Thyroid gland (tissue), 4 donors: ENCODE data around the gene XYLB. TPM values are rescaled to one million over a fixed set of nuclear protein-coding genes. Genes with fewer than 3 reads are reported as not detected.

ENCODE experiments used
- DNase-seq, 2 donors: peaks; one replicate each; pipeline ENCODE4 v3.0.0-alpha.2; 2019
- H3K27ac ChIP-seq, 3 donors: fragments of 200-600 bp; sonication (generic); 1 replicate in 2 of 3; 2 replicates in 1 of 3; pipeline ENCODE4 v1.5.1; 2016 to 2019; ENCODE audit warnings: mild to moderate bottlenecking in 1 of 3, moderate library complexity in 1 of 3
- H3K27me3 ChIP-seq: fragments of 200-600 bp; sonication (generic); one replicate; pipeline ENCODE4 v1.5.1; 2019
- H3K36me3 ChIP-seq, 2 donors: fragments of 200-600 bp; sonication (generic); one replicate each; pipeline ENCODE4 v1.5.1; 2016 to 2019
- H3K4me1 ChIP-seq, 2 donors: fragments of 200-600 bp; sonication (generic); one replicate each; pipeline ENCODE4 v1.5.1; 2017 to 2019
- H3K4me3 ChIP-seq, 3 donors: fragments of 200-600 bp; sonication (generic); replicated peaks in 1 of 3; 1 replicate in 2 of 3; 2 replicates in 1 of 3; pipeline ENCODE4 v1.5.1; 2016; ENCODE audit warnings: mild to moderate bottlenecking in 1 of 3
- H3K9me3 ChIP-seq: fragments of 200-600 bp; sonication (generic); one replicate; pipeline ENCODE4 v1.5.1; 2017
- POLR2A ChIP-seq, 2 donors: fragments of 450-650 bp; IDR thresholded peaks; one replicate each; pipeline ENCODE4 v1.6.1; 2017; ENCODE audit warnings: antibody characterized with exemption in 2 of 2, mild to moderate bottlenecking in 2 of 2, moderate library complexity in 1 of 2
- WGBS, 2 donors: methylation state at CpG; one replicate each; pipeline ENCODE4 v1.1.5; 2017; 5-methylcytosine and 5-hydroxymethylcytosine counted together
- intact Hi-C: fragments of 100-400 bp; cut with DNase I; formaldehyde crosslinking; loops from one replicate; pipeline ENCODE4 v1.15.1; 2023
- total RNA-seq, 4 donors: library from RNA; depleted of rRNA; stranded (reverse); fragments of >200 nt; gene quantifications; one replicate each; pipeline ENCODE4 v1.2.3, GENCODE V29; 2016
- TF ChIP-seq, protein P1 (sequence below), 6 experiments: fragments of 200-600 bp in 3 of 6; fragments of 450-650 bp in 3 of 6; sonication (generic) in 3 of 6; IDR thresholded peaks; one replicate each; pipeline ENCODE4 v1.5.1; 2016 to 2019; ENCODE audit warnings: antibody characterized with exemption in 6 of 6, mild to moderate bottlenecking in 2 of 6, inconsistent platforms in 1 of 6, moderate library complexity in 1 of 6

Gene XYLB
- total RNA-seq, 4 donors from 2014 or later, result 0.78 to 1.7 (median 1.1) TPM

DNA sequence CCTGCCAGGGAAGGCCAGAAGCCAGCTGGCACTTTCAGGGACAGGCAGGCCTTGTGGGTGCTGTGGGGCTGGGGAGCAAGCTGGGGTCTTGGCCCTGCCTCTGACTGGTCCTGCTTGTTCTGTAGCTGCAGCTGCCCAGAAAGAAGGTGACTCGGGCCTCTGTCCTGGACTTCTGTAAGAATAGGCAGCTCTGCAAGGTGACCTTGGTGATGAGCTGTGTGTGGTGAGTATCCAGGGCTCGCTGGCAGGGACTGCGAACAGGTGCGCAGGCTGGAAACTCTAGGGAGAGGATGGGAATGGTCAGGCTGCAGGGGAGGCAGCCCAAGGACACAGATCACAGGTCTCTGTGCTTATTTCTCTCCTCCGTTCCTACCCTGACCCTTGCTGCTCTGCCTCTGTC lies 33.3 kb upstream of the XYLB start:
- WGBS, 2 donors, result 89 to 91% methylated on average over 4 to 5 of the region's 5 CpGs
- intact Hi-C loops, result no loop called here
- H3K36me3 ChIP-seq, result no peaks in the 10 kb centered on the region
- no peak overlapping the region for H3K27ac ChIP-seq
- no peaks in the 10 kb centered on the region for H3K9me3 ChIP-seq
- H3K4me1 ChIP-seq, result no peaks in the 10 kb centered on the region
- no peak for DNase-seq
- no peak for TF ChIP-seq POLR2A (IDR thresholded peaks at IDR 0.05)
- TF ChIP-seq, protein P1, sequence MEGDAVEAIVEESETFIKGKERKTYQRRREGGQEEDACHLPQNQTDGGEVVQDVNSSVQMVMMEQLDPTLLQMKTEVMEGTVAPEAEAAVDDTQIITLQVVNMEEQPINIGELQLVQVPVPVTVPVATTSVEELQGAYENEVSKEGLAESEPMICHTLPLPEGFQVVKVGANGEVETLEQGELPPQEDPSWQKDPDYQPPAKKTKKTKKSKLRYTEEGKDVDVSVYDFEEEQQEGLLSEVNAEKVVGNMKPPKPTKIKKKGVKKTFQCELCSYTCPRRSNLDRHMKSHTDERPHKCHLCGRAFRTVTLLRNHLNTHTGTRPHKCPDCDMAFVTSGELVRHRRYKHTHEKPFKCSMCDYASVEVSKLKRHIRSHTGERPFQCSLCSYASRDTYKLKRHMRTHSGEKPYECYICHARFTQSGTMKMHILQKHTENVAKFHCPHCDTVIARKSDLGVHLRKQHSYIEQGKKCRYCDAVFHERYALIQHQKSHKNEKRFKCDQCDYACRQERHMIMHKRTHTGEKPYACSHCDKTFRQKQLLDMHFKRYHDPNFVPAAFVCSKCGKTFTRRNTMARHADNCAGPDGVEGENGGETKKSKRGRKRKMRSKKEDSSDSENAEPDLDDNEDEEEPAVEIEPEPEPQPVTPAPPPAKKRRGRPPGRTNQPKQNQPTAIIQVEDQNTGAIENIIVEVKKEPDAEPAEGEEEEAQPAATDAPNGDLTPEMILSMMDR (IDR thresholded peaks at IDR 0.05), result no peak
- H3K27me3 ChIP-seq, result no peaks in the 10 kb centered on the region
- H3K4me3 ChIP-seq, result no peak overlapping the region

DNA sequence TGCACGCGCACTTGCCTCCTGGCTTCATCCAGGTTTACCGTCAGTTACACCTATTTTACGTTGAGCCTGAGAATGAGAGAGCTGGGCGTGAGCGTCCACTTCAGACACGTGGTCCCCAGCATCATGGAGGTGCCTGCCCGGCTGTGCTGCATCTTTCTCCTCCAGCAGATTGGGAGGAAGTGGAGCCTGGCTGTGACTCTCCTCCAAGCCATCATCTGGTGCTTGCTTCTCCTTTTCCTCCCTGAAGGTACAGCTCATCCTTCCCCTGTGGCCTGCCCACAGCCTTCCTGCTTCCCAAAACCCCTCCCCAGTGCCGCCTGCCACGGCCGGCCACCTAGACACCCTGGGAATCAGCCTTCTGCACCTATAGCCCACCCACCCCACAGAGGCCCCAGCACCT lies 32.9 kb upstream of the XYLB start:
- intact Hi-C loops, result no loop called here
- TF ChIP-seq, protein P1 (IDR thresholded peaks at IDR 0.05), result no peak
- 82 to 84% methylated on average over 9 to 11 of the region's 11 CpGs for WGBS, 2 donors
- Histone ChIP-seq H3K27me3 (no peaks in the 10 kb centered on the region), H3K9me3 (no peaks in the 10 kb centered on the region), H3K27ac (no peak overlapping the region), H3K4me1 (no peaks in the 10 kb centered on the region), H3K4me3 (no peak overlapping the region), H3K36me3 (no peaks in the 10 kb centered on the region)
- no peak for DNase-seq

DNA sequence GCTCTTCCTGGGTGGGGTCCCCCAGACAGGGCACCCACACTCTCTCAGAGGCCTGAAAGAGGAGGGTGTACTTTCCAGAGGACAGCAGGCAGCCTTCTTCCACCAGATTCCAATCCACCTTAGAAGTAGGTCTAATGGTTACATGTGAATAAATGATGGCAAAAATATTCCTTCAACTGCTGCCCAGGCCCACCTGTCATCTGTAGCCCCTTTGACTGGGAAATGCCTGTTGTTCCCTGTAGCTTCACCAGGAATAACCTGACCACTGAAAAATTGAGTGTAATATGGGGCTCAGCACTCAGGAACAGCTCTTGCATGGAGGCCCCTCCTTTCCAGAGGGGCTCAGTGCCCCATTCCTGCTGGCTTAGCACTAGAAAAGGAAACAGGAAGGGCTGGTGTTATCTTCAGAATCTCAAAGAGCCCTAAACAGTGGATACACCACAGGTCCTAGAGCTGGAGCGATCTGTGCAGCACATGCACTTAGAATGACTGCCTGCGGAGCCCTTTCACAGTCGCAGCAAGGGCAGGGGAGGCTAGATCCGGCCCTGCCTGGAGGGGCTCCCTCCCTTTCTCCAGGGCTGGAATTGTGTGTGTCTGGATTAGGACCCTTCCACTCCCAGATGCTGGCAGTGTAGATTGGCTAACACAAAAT lies 32.3 kb upstream of the XYLB start:
- Histone ChIP-seq H3K27ac (no peak overlapping the region), H3K9me3 (no peaks in the 10 kb centered on the region), H3K4me1 (no peaks in the 10 kb centered on the region), H3K36me3 (no peaks in the 10 kb centered on the region), H3K27me3 (no peaks in the 10 kb centered on the region), H3K4me3 (no peak overlapping the region)
- intact Hi-C loops, result no loop called here
- DNase-seq, result no peak
- 32 to 44% methylated on average over 4 of the region's 4 CpGs for WGBS, 2 donors
- no peak for TF ChIP-seq POLR2A (IDR thresholded peaks at IDR 0.05)
- TF ChIP-seq, protein P1 (IDR thresholded peaks at IDR 0.05), result no peak

DNA sequence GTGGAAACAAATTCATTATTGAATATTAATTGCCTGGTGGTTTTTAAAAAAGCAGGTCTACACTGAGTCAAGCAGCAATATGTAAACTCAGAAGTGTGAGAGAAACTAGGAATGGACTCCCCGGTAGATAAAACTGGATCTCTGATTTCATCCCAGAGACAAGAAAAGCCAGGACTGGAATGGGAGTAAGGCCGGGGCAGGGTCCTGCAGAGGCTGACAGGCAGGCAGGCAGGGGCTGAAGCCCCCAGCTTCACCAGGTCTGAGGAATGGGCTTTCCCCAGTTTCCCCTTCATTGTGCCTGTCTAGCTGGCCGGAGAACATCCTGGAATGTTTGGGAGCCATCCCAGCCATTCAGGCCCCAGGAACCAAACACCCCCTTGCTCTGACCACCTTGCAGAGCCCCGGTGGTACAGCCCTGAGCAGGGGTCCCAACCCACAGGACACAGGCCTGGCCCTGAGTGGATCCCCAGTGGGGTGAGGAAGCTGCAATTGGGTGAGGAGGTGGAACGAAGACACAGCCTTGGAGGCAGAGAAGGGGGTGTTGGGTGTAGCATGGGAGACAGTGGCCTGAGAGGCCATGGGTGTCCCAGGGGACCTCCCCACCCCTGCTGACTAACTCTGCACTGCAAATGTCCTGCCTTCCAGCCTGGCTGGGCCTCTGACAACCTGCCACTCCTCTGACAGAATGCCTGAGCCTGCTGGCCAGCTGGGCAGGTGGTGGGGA lies 31.7 kb upstream of the XYLB start:
- no peak overlapping the region for H3K27ac ChIP-seq
- no peak for TF ChIP-seq POLR2A (IDR thresholded peaks at IDR 0.05)
- TF ChIP-seq, protein P1 (IDR thresholded peaks at IDR 0.05), result no peak
- intact Hi-C loops, result no loop called here
- no peak for DNase-seq
- H3K27me3 ChIP-seq, result no peaks in the 10 kb centered on the region
- no peaks in the 10 kb centered on the region for H3K4me1 ChIP-seq
- no peaks in the 10 kb centered on the region for H3K9me3 ChIP-seq
- 55 to 77% methylated on average over 4 to 5 of the region's 5 CpGs for WGBS, 2 donors
- H3K36me3 ChIP-seq, result no peaks in the 10 kb centered on the region
- no peak overlapping the region for H3K4me3 ChIP-seq

DNA sequence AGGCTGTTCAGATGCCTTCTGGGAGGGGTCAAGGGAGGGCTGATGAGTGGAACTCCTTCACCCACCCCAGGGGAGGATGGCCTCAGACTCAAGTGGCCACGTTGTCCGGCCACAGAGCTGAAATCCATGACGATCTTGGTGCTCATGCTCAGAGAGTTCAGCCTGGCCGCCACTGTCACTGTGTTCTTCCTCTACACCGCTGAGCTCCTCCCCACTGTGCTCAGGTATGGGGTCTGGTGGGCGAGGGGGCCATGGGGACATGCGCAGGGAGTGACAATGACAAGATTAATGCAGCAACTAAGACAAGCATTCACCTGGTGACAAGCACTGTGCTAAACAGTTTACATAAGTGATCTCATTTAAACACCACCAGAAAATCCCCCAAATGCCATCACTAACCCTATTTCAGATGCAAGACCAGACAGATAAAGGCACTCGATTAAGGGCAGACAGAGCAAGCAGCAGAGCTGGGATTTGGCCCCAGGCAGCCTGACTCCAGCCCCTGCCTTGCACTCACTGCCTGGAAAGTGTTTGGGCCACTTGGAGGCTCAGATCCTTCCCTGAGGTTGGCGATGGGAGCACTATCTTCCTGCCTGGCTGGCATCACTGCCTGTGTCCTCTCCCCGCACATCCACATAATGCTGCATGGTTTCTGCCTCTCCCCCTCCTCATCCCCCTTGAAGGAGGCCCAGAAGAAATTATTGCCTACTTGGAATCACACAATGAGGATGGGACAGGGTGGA lies 30.9 kb upstream of the XYLB start:
- Histone ChIP-seq H3K4me3 (no peak overlapping the region), H3K36me3 (no peaks in the 10 kb centered on the region), H3K4me1 (no peaks in the 10 kb centered on the region), H3K9me3 (no peaks in the 10 kb centered on the region), H3K27me3 (no peaks in the 10 kb centered on the region), H3K27ac (no peak overlapping the region)
- intact Hi-C loops, result no loop called here
- TF ChIP-seq POLR2A (IDR thresholded peaks at IDR 0.05), result no peak
- TF ChIP-seq, protein P1 (IDR thresholded peaks at IDR 0.05), result no peak
- no peak for DNase-seq
- 79 to 80% methylated on average over 9 to 10 of the region's 10 CpGs for WGBS, 2 donors
